K562 (cell line): ENCODE results near the gene OXSM. TPM values are rescaled to one million over a fixed set of nuclear protein-coding genes. Genes with fewer than 3 reads are reported as not detected.
A peak's percentile ranks its signal among the peaks of the same experiment; 100 is the strongest.

Source experiments
- ATF6 ChIP-seq: sonication (generic); formaldehyde crosslinking; IDR thresholded peaks from 2 replicates; pipeline ENCODE4 v1.4.0; 2020; ENCODE audit warnings: mild to moderate bottlenecking, missing genetic modification reagents
- CHD7 ChIP-seq: fragments of 200-600 bp; sonication (generic); IDR thresholded peaks from one replicate; pipeline ENCODE4 v1.6.1; 2012; ENCODE audit warnings: mild to moderate bottlenecking, low read depth, low read length, inconsistent platforms
- MCM3 ChIP-seq: fragments of 450-650 bp; IDR thresholded peaks from 2 replicates; pipeline ENCODE4 v1.6.1; 2016
- PHB ChIP-seq: fragments of 250-450 bp; sonication (Bioruptor Pico); IDR thresholded peaks from 2 replicates; pipeline ENCODE4 v1.5.0; 2021
- SAFB2 ChIP-seq: fragments of 200-400 bp; formaldehyde crosslinking; IDR thresholded peaks from 2 replicates; pipeline ENCODE4 v1.6.1; 2018; ENCODE audit warnings: borderline replicate concordance, low read length, low read depth, moderate library complexity; ENCODE audit not compliant: severe bottlenecking
- USF1 ChIP-seq: sonication (generic); formaldehyde crosslinking; IDR thresholded peaks from 2 replicates; pipeline ENCODE4 v1.9.0; 2022; ENCODE audit warnings: mild to moderate bottlenecking, missing genetic modification reagents
- ZNF592 ChIP-seq: fragments of 450-650 bp; IDR thresholded peaks from 2 replicates; pipeline ENCODE4 v1.6.1; 2017; ENCODE audit warnings: antibody characterized with exemption, mild to moderate bottlenecking
- polyA plus RNA-seq, 8 experiments: library from polyadenylated mRNA; depleted of rRNA in 4 of 8; stranded (reverse) in 5 of 8; unstranded in 3 of 8; fragments of >200 nt; fragmentation: Nextera tagmentation in 2 of 8; fragmentation: Illumina TruSeq in 1 of 8; extraction: Ambion mirVana in 2 of 8; extraction: Trizol in 1 of 8; gene quantifications; 2 replicates each; pipeline versions ENCODE4 v1.2.1 to v1.2.3, GENCODE V29; 2011 to 2014; ENCODE audit warnings: inconsistent platforms in 1 of 8, missing spikeins in 1 of 8
- total RNA-seq, 7 experiments: library from RNA; depleted of rRNA in 6 of 7; stranded (reverse); fragments of >200 nt in 6 of 7; fragmentation: Illumina TruSeq in 2 of 7; extraction: Trizol in 2 of 7; gene quantifications; 2 replicates each; pipeline versions ENCODE4 v1.2.1 to v1.2.3, GENCODE V29; 2011 to 2021; ENCODE audit warnings: low replicate concordance in 1 of 7

The OXSM gene
- total and polyA plus RNA-seq, 9 of the 15 experiments (the other 6 are each of a cell fraction or from before 2014, with no cell fraction given): 24.0 to 107 (median 34.0) TPM

GRCh38 chr3:25783661-25784512 lies 6.0 kb upstream of the OXSM start (continued):
- TF ChIP-seq USF1 (CRISPR knock-in tag) (no peak), SAFB2 (no peak), ATF6 (CRISPR knock-in tag) (no peak), MCM3 (no peak), PHB (CRISPR knock-in tag) (no peak), CHD7 (no peak), ZNF592 (0 out of 2 replicates have a peak, but pooled peaks have one; percentile 68)
